Brain microvascular endothelial cell (primary cell): Measurements from ENCODE around the gene LAMC1.

ENCODE experiments used
- DNase-seq: peaks from one replicate; pipeline ENCODE4 v3.0.0-alpha.2; 2020
- H3K27ac ChIP-seq: fragments of 250-450 bp; sonication (Bioruptor Pico); 2 replicates; pipeline ENCODE4 v1.5.1; 2020; ENCODE audit warnings: mild to moderate bottlenecking, moderate library complexity
- H3K27me3 ChIP-seq: fragments of 250-450 bp; sonication (Bioruptor Pico); replicated peaks from 2 replicates; pipeline ENCODE4 v1.5.1; 2020; ENCODE audit warnings: mild to moderate bottlenecking
- H3K36me3 ChIP-seq: fragments of 250-450 bp; sonication (Bioruptor Pico); replicated peaks from 2 replicates; pipeline ENCODE4 v1.5.1; 2020; ENCODE audit warnings: mild to moderate bottlenecking
- H3K4me3 ChIP-seq: 2 replicates; pipeline ENCODE4 v1.5.1; 2011; ENCODE audit warnings: low read depth, mild to moderate bottlenecking, control low read depth, low read length, moderate library complexity
- CTCF ChIP-seq: IDR thresholded peaks from 2 replicates; pipeline ENCODE4 v1.5.1; 2011; ENCODE audit warnings: low read depth, mild to moderate bottlenecking, moderate library complexity, low read length, control low read depth, inconsistent platforms; ENCODE audit errors: missing control alignments
- in situ Hi-C: cut with HindIII; loops from 2 replicates; pipeline ENCODE4 v1.10.0; 2017; ENCODE audit warnings: low sequenced_read_pairs, low pct_ligation_motif_present

LAMC1 gene

GRCh38 chr1:183150445-183150844 is 127.2 kb downstream of the LAMC1 start:
- in situ Hi-C loops, result no loop called here
- Histone ChIP-seq H3K36me3 (no peaks in the 10 kb centered on the region), H3K27me3 (no peaks in the 10 kb centered on the region), H3K27ac (no peak overlapping the region), H3K4me3 (no peak overlapping the region)
- no peak for TF ChIP-seq CTCF
- DNase-seq, result no peak

- Histone ChIP-seq H3K4me3 (no peak overlapping the region), H3K36me3 (no peaks in the 10 kb centered on the region), H3K27ac (no peak overlapping the region), H3K27me3 (no peaks in the 10 kb centered on the region)
- no peak for TF ChIP-seq CTCF
- in situ Hi-C loops, result no loop called here
- no peak for DNase-seq
These were observed 129.0 kb downstream of the LAMC1 start for GRCh38 chr1:183152180-183152579.

- Histone ChIP-seq H3K36me3 (no peaks in the 10 kb centered on the region), H3K27me3 (no peaks in the 10 kb centered on the region), H3K27ac (no peak overlapping the region), H3K4me3 (no peak overlapping the region)
- no peak for DNase-seq
- in situ Hi-C loops, result no loop called here
- no peak for TF ChIP-seq CTCF
These were observed 132.7 kb downstream of the LAMC1 start for GRCh38 chr1:183155939-183156338.

- DNase-seq, result no peak
- in situ Hi-C loops, result no loop called here
- H3K27me3 ChIP-seq, result no peaks in the 10 kb centered on the region
- no peak overlapping the region for H3K27ac ChIP-seq
- no peak overlapping the region for H3K4me3 ChIP-seq
- no peaks in the 10 kb centered on the region for H3K36me3 ChIP-seq
- TF ChIP-seq CTCF, result no peak
These were observed 136.7 kb downstream of the LAMC1 start for GRCh38 chr1:183159960-183160359.

- in situ Hi-C loops, result no loop called here
- Histone ChIP-seq H3K27me3 (no peaks in the 10 kb centered on the region), H3K4me3 (no peak overlapping the region), H3K27ac (no peak overlapping the region), H3K36me3 (no peaks in the 10 kb centered on the region)
- no peak for TF ChIP-seq CTCF
- DNase-seq, result no peak
These were observed 138.2 kb downstream of the LAMC1 start for GRCh38 chr1:183161391-183161790.

GRCh38 chr1:183163316-183163715 is 140.1 kb downstream of the LAMC1 start:
- in situ Hi-C loops, result no loop called here
- Histone ChIP-seq H3K27me3 (no peaks in the 10 kb centered on the region), H3K36me3 (no peaks in the 10 kb centered on the region), H3K27ac (peak overlapping the region; percentile 88), H3K4me3 (no peak overlapping the region)
- peak; percentile 95 for DNase-seq
- no peak for TF ChIP-seq CTCF
